HG02642 (cell line): Measurements from ENCODE around the gene RGS3.
"Not testable (repeated sequence)": the region's sequence is repeated elsewhere in the genome, so short reads cannot be mapped to it uniquely, and the experiment has no call there.

Experiments used
- ATAC-seq: cut with Tn5 transposase; IDR thresholded peaks from one replicate; pipeline ENCODE4 v1.9.1; 2021; ENCODE audit warnings: mild to moderate bottlenecking; ENCODE audit not compliant: unreplicated experiment, poor library complexity

The RGS3 gene

GRCh38 chr9:113463418-113464285, at the start of gene RGS3:
TSS of gene RGS3 (plus strand) at chr9:113463727. CDS start at chr9:113463803, 76 bp downstream.
- no peak for ATAC-seq

GRCh38 chr9:113416149-113416721, 47.3 kb upstream of the RGS3 start:
- peak; percentile 90 for ATAC-seq

DNA sequence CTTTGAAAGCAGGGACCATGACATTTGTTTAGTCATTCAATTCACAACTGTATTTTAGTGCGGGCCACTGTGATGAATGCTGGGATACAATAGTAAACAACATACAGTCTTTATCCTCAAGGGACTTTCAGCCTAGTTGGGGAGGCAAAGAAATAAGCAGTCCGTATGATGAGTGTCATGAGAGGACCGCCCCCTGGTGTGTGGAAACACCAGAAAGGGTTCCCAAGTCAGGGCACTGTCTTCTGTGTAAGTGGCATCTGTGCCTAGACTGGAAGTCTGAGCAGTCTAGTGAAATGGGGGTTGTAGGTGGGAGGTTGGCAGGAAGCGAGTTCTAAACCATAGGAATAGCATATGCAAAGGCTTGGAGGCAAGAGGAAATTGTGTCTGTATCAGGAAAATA, 46.2 kb upstream of the RGS3 start:
- ATAC-seq = no peak

- ATAC-seq = no peak
Measured at GRCh38 chr9:113421726-113422125, 41.8 kb upstream of the RGS3 start.

DNA sequence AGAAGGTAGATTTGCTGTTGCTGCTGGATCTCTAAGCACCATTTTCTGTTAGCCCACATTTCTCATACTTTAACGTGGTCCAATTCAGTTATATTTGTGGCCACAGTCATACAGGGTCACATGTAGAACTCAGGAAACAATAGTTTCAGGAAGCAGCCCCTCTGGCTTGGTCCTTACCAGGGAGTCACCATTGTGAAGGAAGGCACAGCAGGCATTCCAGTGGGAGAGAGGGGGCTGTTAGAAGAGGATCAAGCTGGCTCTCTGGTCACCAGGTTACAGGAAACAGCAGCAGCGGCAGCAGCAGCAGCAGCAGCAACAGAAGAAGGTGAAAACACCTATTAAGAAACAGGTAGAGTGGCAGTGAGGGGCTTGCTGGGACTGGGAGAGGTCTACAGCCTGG, 38.5 kb upstream of the RGS3 start:
- ATAC-seq = no peak

DNA sequence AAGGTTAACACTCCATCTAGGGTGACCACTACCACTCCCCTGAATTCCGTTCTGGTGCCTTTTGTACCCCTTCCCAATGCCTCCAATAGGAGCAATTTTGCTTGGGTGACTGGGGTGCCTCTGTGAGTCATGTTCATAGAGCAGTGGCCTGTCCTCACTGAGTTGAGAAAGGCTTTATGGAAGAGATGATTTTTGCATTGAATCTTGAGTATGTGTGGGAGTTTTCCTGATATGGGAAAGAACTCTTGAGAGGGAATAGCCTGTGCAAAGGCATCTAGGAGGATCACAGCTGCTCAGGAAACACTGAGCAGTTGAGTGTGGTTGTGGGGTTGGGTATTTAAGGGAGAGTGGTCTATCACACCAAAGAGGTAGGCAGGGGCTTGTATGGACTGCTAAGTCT, 36.8 kb upstream of the RGS3 start:
- no peak for ATAC-seq

DNA sequence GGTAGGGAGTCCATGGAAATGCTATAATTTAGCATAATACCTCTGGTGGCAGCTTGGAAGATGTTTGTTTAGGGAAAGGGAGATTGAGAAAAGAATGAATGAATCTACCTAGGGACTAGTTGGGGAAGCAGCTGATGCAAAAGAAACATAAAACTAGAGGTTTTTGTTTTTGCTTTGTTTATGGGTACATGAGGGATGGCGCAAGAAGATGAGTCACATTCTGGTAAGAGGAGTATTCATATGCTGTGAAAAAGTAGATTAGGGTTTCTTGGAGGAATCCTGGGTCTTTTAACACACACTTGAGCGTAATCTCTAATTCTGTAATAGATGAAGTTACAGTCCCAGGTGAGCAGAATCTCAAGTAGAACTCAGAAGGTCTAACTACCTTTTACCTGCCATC, 35.9 kb upstream of the RGS3 start:
- ATAC-seq = no peak

GRCh38 chr9:113428062-113428615, 35.4 kb upstream of the RGS3 start:
- no peak for ATAC-seq

DNA sequence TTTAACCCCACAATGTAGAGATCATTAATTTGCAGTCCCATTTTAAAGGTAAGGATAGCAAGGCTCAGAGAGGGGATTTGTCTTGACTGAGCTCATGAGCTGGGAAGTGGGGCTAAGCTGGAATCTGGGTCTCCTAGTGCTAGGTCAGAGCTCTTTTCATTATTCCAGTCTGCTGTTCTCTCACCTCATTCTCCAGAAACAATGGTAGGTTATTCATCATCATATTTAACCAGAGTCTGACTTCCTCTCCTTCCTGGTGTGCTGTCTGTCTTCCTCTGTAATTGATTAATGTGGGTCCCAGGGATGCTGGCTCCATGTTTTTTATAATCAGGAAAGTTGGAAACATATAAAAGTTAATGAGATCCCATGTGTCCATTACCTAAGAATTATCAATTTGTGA, 32.3 kb upstream of the RGS3 start:
- ATAC-seq = no peak

DNA sequence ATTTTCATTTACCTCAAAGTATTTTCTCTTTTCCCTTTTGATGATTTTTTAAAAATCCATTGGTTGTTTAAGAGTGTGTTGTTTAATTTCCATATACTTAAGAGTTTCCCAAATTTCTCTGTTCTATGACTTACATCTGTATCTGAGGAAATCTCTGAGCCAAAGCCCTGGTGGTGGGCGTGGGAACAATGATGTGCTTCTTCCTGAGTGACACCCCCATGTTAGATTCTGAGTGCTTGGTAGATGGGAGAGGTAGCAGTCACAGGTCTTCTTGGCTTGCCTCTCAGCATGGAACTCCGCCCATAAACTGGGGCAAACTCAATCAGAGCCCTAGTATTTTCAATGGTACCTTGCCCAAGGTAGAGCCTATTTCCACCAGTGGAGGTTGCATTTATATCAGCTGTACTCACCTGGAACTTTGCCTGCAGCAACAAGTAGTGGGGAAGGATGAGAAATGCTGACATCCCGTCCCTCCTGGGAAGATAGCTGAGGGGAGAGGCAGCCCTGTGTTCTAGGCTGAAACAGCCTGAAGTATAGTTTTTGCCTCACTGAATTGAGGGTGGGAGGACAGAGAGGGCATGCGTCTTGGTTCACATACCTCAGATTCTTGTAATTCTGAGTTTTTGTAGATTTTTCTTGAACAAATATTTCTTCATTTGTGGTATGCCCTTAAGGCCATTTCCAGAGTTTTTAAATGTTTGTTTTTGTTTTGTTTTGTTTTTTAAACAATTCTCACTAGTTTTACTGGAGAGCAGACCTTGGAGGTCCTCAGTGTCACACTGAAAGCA, 26.6 kb upstream of the RGS3 start:
- no peak for ATAC-seq

DNA sequence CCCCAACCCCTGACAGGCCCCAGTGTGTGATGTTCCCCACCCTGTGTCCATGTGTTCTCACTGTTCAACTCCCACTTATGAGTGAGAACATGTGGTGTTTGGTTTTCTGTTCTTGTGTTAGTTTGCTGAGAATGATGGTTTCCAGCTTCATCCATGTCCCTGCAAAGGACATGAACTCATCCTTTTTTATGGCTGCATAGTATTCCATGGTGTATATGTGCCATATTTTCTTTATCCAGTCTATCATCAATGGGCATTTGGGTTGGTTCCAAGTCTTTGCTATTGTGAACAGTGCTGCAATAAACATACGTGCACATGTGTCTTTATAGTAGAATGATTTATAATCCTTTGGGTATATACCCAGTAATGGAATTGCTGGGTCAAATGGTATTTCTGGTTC, 25.8 kb upstream of the RGS3 start:
- not testable (repeated sequence) for ATAC-seq

DNA sequence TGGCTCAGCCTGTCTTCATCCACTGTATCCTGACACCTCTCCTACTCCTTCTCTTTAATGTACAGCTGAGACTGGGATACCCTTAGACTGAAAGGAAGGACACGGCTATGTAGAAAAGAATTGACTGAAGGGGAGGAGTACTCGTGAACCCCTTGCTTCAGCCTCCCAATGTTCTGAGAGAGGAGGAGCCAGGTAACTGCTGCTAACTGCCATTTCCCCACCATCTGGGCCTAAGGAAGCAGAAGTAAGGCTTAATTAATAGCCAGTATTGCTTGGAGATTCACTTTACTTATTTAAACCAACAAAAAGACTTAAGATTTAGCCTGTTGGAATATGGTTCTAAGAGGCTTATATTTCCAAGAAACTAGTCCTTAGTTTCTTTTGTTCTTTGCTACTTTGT, 18.8 kb upstream of the RGS3 start:
- no peak for ATAC-seq

GRCh38 chr9:113446323-113446740, 17.2 kb upstream of the RGS3 start:
- no peak for ATAC-seq

DNA sequence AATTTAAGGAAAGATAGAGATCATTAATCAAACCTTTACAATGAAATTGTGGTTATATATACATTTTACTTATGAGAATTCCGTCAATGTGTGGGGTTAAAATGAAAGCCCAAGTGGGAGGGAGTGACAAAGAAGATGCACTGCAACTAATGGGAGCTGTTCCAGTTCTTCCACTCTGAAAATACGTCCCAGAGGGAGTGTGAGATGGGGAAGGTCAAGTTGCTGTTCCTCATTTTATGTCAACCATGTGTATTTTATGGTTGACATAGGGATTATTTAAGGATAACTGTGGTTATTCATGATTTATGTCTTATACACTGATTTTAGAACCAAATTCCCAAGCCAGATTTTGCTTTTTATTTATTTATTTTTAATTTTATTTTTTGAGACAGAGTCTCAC, 14.2 kb upstream of the RGS3 start:
- no peak for ATAC-seq

- no peak for ATAC-seq
Measured at GRCh38 chr9:113452113-113452605, 11.4 kb upstream of the RGS3 start.

DNA sequence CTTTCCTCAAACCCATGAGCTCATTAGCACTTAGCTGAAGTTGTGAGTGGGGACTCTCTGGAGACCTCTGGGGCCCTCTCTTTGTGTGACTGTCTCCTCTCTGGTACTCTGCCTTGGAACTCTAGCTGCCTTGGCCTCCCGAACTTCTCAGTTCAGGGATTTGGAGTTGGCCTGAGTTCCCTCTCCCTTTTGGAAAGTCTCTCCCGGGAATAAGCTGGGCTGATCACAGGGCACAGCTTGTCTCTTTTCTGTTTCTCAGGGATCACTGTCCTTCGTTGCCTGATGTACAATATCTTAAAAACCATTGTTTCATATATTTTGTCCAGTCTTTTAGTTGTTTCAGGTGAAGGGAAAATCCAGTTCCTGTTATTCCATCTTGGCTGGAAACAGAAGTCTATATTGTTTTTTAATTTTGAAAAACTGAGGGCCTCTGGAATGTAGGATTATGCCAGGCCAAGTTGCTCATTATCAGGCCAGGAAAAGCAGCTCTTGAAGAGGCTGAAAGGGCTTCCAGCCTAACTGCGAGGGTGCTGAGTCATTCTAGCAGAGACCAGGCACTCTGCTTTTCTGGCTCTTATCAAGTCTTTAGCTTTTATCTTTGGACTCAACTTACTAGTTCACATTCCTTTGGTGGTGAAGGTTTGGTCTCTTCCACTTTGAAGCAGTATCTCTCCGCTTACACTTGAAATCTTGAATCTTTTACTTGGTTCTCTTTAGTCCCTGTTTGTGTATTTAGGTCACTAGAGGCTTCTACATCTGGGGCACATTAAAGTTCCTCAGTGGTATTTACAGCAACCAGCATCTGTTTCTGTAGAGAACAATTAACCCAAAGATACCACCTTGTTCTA, 8.4 kb upstream of the RGS3 start:
- no peak for ATAC-seq

- no peak for ATAC-seq
Measured at GRCh38 chr9:113456235-113456634, 7.3 kb upstream of the RGS3 start.

GRCh38 chr9:113461285-113461684, 2.2 kb upstream of the RGS3 start:
- no peak for ATAC-seq

DNA sequence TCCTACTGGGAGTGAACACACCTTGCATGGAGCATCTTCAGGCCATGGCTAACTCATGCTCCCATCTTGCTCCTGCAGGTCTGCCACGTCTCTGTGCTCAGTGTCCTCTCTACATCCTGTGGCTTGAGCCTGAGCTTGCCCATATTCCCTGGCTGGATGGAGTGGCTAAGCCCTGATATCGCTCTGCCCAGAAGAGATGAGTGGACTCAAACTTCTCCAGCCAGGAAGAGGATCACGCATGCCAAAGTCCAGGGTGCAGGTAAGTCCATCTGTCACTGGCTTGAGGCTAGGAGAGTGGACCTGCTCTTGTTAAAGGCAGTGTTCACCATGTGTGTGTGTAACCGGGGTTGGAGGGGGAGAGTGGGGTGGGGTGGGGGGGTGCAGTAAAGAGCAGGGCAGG, 1.6 kb upstream of the RGS3 start:
- ATAC-seq = no peak

DNA sequence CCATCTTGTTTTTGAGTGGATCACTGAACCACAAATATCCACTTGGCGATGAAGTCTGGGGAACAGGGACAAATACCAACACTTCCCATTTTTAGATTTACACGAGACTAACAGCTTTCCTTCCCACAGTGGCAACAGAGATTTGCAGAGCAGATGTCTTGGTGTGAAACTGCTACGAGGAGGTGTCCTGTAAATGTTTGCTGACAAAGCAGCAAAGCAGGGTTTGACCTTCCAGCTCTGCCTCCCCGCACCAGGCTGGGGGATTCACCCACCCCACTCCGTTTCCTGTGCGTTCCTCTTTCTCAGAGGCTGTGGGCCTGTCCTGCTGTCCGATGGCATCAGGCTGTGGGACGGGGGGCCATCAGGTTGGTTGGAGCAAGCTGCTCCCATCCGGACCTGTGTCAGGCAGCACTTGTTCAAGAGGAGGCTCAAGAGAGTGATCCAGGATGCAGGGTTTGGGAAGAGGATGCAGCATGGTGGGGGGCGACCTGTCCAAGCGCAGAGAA, 693 bp upstream of the RGS3 start:
- ATAC-seq = no peak
